ENCODE results near the gene ERC2.

- TF ChIP-seq TAF1 (IDR thresholded peaks at IDR 0.05; ENCODE audit: low read depth): no peak
- no peak for TF ChIP-seq FOXM1 (IDR thresholded peaks at IDR 0.05; ENCODE audit: borderline replicate concordance, low read depth)
- TF ChIP-seq EGR1 (IDR thresholded peaks at IDR 0.05): no peak
- no peak for TF ChIP-seq REST (IDR thresholded peaks at IDR 0.05; ENCODE audit: low read depth)
- TF ChIP-seq TEAD4 (IDR thresholded peaks at IDR 0.05): no peak
These were observed 102.2 kb downstream of the ERC2 start for GRCh38 chr3:56365905-56366640.

Data from Ishikawa (cell line).